H1 (cell line): ENCODE measurements around the gene MPPED1. TPM values are rescaled to one million over a fixed set of nuclear protein-coding genes. Genes with fewer than 3 reads are reported as not detected.

ENCODE experiments used
- CTCF ChIA-PET: fragments of 300-600 bp; sonication (Branson Sonifier 250); formaldehyde crosslinking; loops from one replicate; lab custom pipeline; 2021; ENCODE audit not compliant: partially characterized antibody; lab: Charles Lee
- POLR2A ChIA-PET: fragments of 300-600 bp; sonication (Branson Sonifier 250); formaldehyde crosslinking; loops from one replicate; lab custom pipeline; 2021; ENCODE audit warnings: inconsistent platforms; ENCODE audit not compliant: partially characterized antibody; lab: Charles Lee
- DNase-seq, 2 experiments: peaks; one replicate each; pipeline versions ENCODE4 v3.0.0 to v3.0.0-alpha.2; 2010 to 2022; ENCODE audit warnings: low spot score in 2 of 2, low read depth in 1 of 2, mixed read lengths in 1 of 2
- FAIRE-seq: peaks from 2 replicates; lab custom pipeline; 2011; peaks lifted over from hg19 to GRCh38; lab: Jason Lieb, UNC
- H2AFZ ChIP-seq: 2 replicates; pipeline ENCODE4 v1.8.1; 2012; ENCODE audit warnings: low read length, inconsistent platforms
- H2AK5ac ChIP-seq: 2 replicates; pipeline ENCODE4 v1.6.1; 2013; ENCODE audit warnings: low read depth, low read length
- H2BK120ac ChIP-seq: replicated peaks from 2 replicates; pipeline ENCODE3; 2013; ENCODE audit warnings: low read depth, low read length, inconsistent platforms
- H2BK12ac ChIP-seq: 2 replicates; pipeline ENCODE4 v1.6.1; 2013; ENCODE audit warnings: low read depth, low read length
- H2BK15ac ChIP-seq: 2 replicates; pipeline ENCODE4 v1.6.1; 2013; ENCODE audit warnings: low read length
- H2BK20ac ChIP-seq: 2 replicates; pipeline ENCODE4 v1.6.1; 2013; ENCODE audit warnings: low read length
- H2BK5ac ChIP-seq: 2 replicates; pipeline ENCODE4 v1.6.1; 2013; ENCODE audit warnings: low read depth, low read length
- H3K14ac ChIP-seq: 2 replicates; pipeline ENCODE4 v1.6.1; 2013; ENCODE audit warnings: inconsistent platforms; ENCODE audit not compliant: insufficient read length
- H3K18ac ChIP-seq: 2 replicates; pipeline ENCODE4 v1.6.1; 2013; ENCODE audit warnings: low read length; ENCODE audit errors: extremely low read depth
- H3K23ac ChIP-seq: 2 replicates; pipeline ENCODE4 v1.6.1; 2013; ENCODE audit warnings: inconsistent platforms; ENCODE audit not compliant: insufficient read length
- H3K23me2 ChIP-seq: 2 replicates; pipeline ENCODE4 v1.6.1; 2013; ENCODE audit warnings: low read depth, low read length
- H3K27ac ChIP-seq: 2 replicates; pipeline ENCODE4 v1.6.1; 2011; ENCODE audit warnings: low read depth, low read length, inconsistent platforms
- H3K27me3 ChIP-seq, 4 experiments: replicated peaks in 1 of 4; 1 replicate in 1 of 4; 2 replicates in 3 of 4; pipeline versions ENCODE4 v1.6.1 to v1.8.1; 2011 to 2013; ENCODE audit warnings: low read length in 3 of 4, mild to moderate bottlenecking in 3 of 4, inconsistent platforms in 2 of 4, mixed read lengths in 2 of 4, moderate library complexity in 1 of 4; ENCODE audit not compliant: control insufficient read depth in 3 of 4, insufficient read depth in 3 of 4; ENCODE audit errors: extremely low read depth in 1 of 4
- H3K36me3 ChIP-seq, 4 experiments: 2 replicates each; pipeline versions ENCODE4 v1.6.1 to v1.8.1; 2011 to 2013; ENCODE audit warnings: mild to moderate bottlenecking in 4 of 4, low read length in 3 of 4, moderate library complexity in 2 of 4, control low read depth in 1 of 4, inconsistent platforms in 1 of 4; ENCODE audit not compliant: insufficient read depth in 4 of 4, control insufficient read depth in 2 of 4
- H3K4ac ChIP-seq: replicated peaks from 2 replicates; pipeline ENCODE3; 2013; ENCODE audit warnings: low read length, low read depth, mixed read lengths, inconsistent platforms; ENCODE audit not compliant: insufficient read length
- H3K4me1 ChIP-seq, 4 experiments: replicated peaks in 1 of 4; 1 replicate in 1 of 4; 2 replicates in 3 of 4; pipeline versions ENCODE4 v1.6.1 to v1.8.1; 2011 to 2013; ENCODE audit warnings: low read length in 3 of 4, inconsistent platforms in 2 of 4, mixed read lengths in 1 of 4; ENCODE audit not compliant: insufficient read depth in 4 of 4, control insufficient read depth in 3 of 4
- H3K4me2 ChIP-seq, 2 experiments: 2 replicates each; pipeline versions ENCODE4 v1.6.1 to v1.8.1; 2011 to 2013; ENCODE audit warnings: low read depth in 2 of 2, low read length in 2 of 2, control low read depth in 1 of 2, inconsistent platforms in 1 of 2, mild to moderate bottlenecking in 1 of 2; ENCODE audit not compliant: insufficient read depth in 1 of 2
- H3K4me3 ChIP-seq, 4 experiments: fragments of 200-600, 300-600 bp in 1 of 4; sonication (generic), shearing (Covaris generic), sonication (Bioruptor Twin) in 1 of 4; 2 replicates each; pipeline versions ENCODE4 v1.5.1 to v1.8.1; 2011 to 2016; ENCODE audit warnings: low read length in 4 of 4, low read depth in 3 of 4, control low read depth in 2 of 4, inconsistent platforms in 2 of 4, mild to moderate bottlenecking in 2 of 4, mixed read lengths in 1 of 4, moderate library complexity in 1 of 4; ENCODE audit not compliant: insufficient read depth in 2 of 4; ENCODE audit errors: extremely low read depth in 1 of 4
- H3K56ac ChIP-seq: replicated peaks from 2 replicates; pipeline ENCODE3; 2013; ENCODE audit warnings: low read depth, mild to moderate bottlenecking, mixed read lengths, low read length, inconsistent platforms; ENCODE audit not compliant: insufficient read length
- H3K79me1 ChIP-seq: 2 replicates; pipeline ENCODE4 v1.6.1; 2013; ENCODE audit warnings: low read depth, low read length, control low read depth
- H3K79me2 ChIP-seq, 2 experiments: 2 replicates each; pipeline versions ENCODE4 v1.6.1 to v1.8.1; 2012 to 2013; ENCODE audit warnings: low read length in 2 of 2, mild to moderate bottlenecking in 2 of 2, inconsistent platforms in 1 of 2; ENCODE audit not compliant: insufficient read depth in 2 of 2, control insufficient read depth in 1 of 2
- H3K9ac ChIP-seq, 4 experiments: replicated peaks in 1 of 4; 1 replicate in 1 of 4; 2 replicates in 3 of 4; pipeline versions ENCODE4 v1.6.1 to v1.8.1; 2011 to 2013; ENCODE audit warnings: low read depth in 3 of 4, low read length in 3 of 4, control low read depth in 2 of 4, mild to moderate bottlenecking in 2 of 4, moderate library complexity in 2 of 4, inconsistent platforms in 1 of 4; ENCODE audit errors: extremely low read depth in 1 of 4
- H3K9me3 ChIP-seq, 2 experiments: 2 replicates each; pipeline versions ENCODE4 v1.6.1 to v1.8.1; 2012 to 2013; ENCODE audit warnings: mild to moderate bottlenecking in 2 of 2, moderate library complexity in 2 of 2, control low read depth in 1 of 2, inconsistent platforms in 1 of 2, low read depth in 1 of 2, low read length in 1 of 2, mixed read lengths in 1 of 2; ENCODE audit not compliant: insufficient read depth in 2 of 2
- H4K20me1 ChIP-seq, 2 experiments: replicated peaks in 1 of 2; 2 replicates each; pipeline versions ENCODE3 to v1.8.1; 2011 to 2013; ENCODE audit warnings: inconsistent platforms in 2 of 2, low read length in 2 of 2, mild to moderate bottlenecking in 1 of 2; ENCODE audit not compliant: insufficient read depth in 2 of 2, control insufficient read depth in 1 of 2
- H4K5ac ChIP-seq: 2 replicates; pipeline ENCODE4 v1.6.1; 2013; ENCODE audit warnings: low read length, low read depth, mixed read lengths, inconsistent platforms; ENCODE audit not compliant: insufficient read length
- H4K8ac ChIP-seq: 2 replicates; pipeline ENCODE4 v1.8.0; 2013; ENCODE audit warnings: mild to moderate bottlenecking, moderate library complexity, low read length, inconsistent platforms; ENCODE audit not compliant: insufficient read depth; ENCODE audit errors: extremely low read depth
- H4K91ac ChIP-seq: replicated peaks from 2 replicates; pipeline ENCODE3; 2013; ENCODE audit warnings: low read length, mixed read lengths, inconsistent platforms; ENCODE audit not compliant: insufficient read length
- ATF3 ChIP-seq: IDR thresholded peaks from 2 replicates; pipeline ENCODE4 v1.6.1; 2011; ENCODE audit warnings: low read depth, mild to moderate bottlenecking, low read length; ENCODE audit not compliant: insufficient read depth
- CTBP2 ChIP-seq: IDR thresholded peaks from 2 replicates; pipeline ENCODE4 v1.7.0; 2011; ENCODE audit warnings: borderline replicate concordance, mild to moderate bottlenecking, moderate library complexity, mixed read lengths, low read length; ENCODE audit not compliant: insufficient read depth, insufficient read length
- WGBS, 2 experiments: shearing (Covaris generic) in 1 of 2; methylation state at CpG; one replicate each; pipeline versions ENCODE4 v1.1.6 to v1.1.7; 2013 to 2015; ENCODE audit warnings: low lambda C conversion rate in 2 of 2, mixed read lengths in 2 of 2, inconsistent platforms in 1 of 2, low coverage in 1 of 2, missing lambda C conversion rate in 1 of 2; ENCODE audit not compliant: insufficient replicate concordance in 2 of 2, insufficient coverage in 1 of 2, insufficient read length in 1 of 2; ENCODE audit errors: extremely low coverage in 1 of 2, missing lambda C conversion rate in 1 of 2; 5-methylcytosine and 5-hydroxymethylcytosine counted together
- polyA plus RNA-seq, 7 experiments: library from polyadenylated mRNA; depleted of rRNA in 3 of 7; stranded (reverse) in 5 of 7; unstranded in 2 of 7; fragments of >200 nt in 5 of 7; fragments of 200-250 nt in 2 of 7; gene quantifications; 1 replicate in 5 of 7; 2 replicates in 1 of 7; 4 replicates in 1 of 7; pipeline versions ENCODE4 v1.2.1 to v1.2.3, GENCODE V29; 2011 to 2013; ENCODE audit warnings: missing spikeins in 2 of 7, mixed read lengths in 2 of 7
- total RNA-seq: library from RNA; stranded (reverse); fragmentation: NEBNext Ultra II Directional; extraction: Animal tissue kit (Norgen Biotek cat#: 25700); gene quantifications from 2 replicates; pipeline ENCODE4 v1.2.1, GENCODE V29; 2021

The MPPED1 gene
- total and polyA plus RNA-seq, 2 of the 8 experiments (the other 6 are each of a cell fraction or from before 2014, with no cell fraction given): 0.29 to 0.37 TPM

DNA sequence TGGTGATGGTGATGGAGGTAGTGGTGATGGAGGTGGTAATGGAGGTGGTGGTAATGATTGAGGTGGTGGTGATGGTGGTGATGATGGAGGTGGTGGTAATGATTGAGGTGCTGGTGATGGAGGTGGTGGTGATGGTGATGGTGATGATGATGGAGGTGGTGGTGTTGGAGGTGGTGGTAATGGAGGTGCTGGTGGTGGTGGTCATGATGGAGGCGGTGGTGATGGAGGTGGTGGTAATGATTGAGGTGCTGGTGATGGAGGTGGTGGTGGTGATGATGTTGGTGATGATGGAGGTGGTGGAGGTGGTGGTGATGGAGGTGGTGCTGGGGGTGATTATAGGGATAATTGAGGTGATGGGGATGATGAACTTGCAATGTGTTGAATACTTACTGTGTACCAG, 79.9 kb downstream of the MPPED1 start:
- H3K4ac ChIP-seq: no peak overlapping the region
- no peaks in the 10 kb centered on the region for H3K79me2 ChIP-seq
- no peak overlapping the region for H3K4me3 ChIP-seq
- H2BK20ac ChIP-seq: no peak overlapping the region
- no peak for FAIRE-seq
- H3K4me1 ChIP-seq: no peaks in the 10 kb centered on the region; a peak in 1 of 7 replicates
- no peak overlapping the region for H3K14ac ChIP-seq
- no peak overlapping the region for H2BK120ac ChIP-seq
- no peak overlapping the region for H3K9ac ChIP-seq
- no peak overlapping the region for H3K23ac ChIP-seq
- H3K27me3 ChIP-seq: no peaks in the 10 kb centered on the region
- no peak for TF ChIP-seq ATF3
- TF ChIP-seq CTBP2: no peak
- H2BK15ac ChIP-seq: no peak overlapping the region
- ChIA-PET POLR2A (interaction anchor here (0.6 kb wide), 1 partner anchor 836 kb away, joined by 3 read pairs; no protein-coding TSS in a partner anchor), CTCF (interaction anchor here (0.6 kb wide), 1 partner anchor 407 kb away, joined by 3 read pairs; no protein-coding TSS in a partner anchor)
- DNase-seq: no peak
- H3K4me2 ChIP-seq: no peak overlapping the region
- H3K23me2 ChIP-seq: peaks cover 19% of the 10 kb centered on the region; the same call in 1 of the 2 replicates
- no peak overlapping the region for H3K27ac ChIP-seq
- H2BK12ac ChIP-seq: no peak overlapping the region
- H2BK5ac ChIP-seq: no peak overlapping the region
- peaks cover 6 to 7% of the 10 kb centered on the region in 2 experiments; a peak in 1 of 4 replicates for H3K9me3 ChIP-seq
- H3K36me3 ChIP-seq: no peaks in the 10 kb centered on the region
- WGBS, 2 experiments: 84% methylated on average over 1 of the region's 1 CpG; no CpG with 5 or more reads in 1 of the 2 experiments
- no peak overlapping the region for H3K18ac ChIP-seq
- no peak overlapping the region for H2AK5ac ChIP-seq
- no peak overlapping the region for H2AFZ ChIP-seq
- H4K8ac ChIP-seq: no peak overlapping the region
- H3K56ac ChIP-seq: peak overlapping the region; percentile 43
- no peak overlapping the region for H4K91ac ChIP-seq
- no peak overlapping the region for H4K5ac ChIP-seq
- H4K20me1 ChIP-seq: peaks cover 0 to 6% of the 10 kb centered on the region in 2 experiments
- H3K79me1 ChIP-seq: no peaks in the 10 kb centered on the region
